HTERT RPE-1 (cell line): ENCODE measurements around the gene HMOX2.

ENCODE experiments used
- in situ Hi-C: fragments of 300-500 bp; cut with MboI; formaldehyde crosslinking; loops from 4 replicates; pipeline ENCODE4 v1.14.3; 2020; ENCODE audit warnings: low sequenced_read_pairs

HMOX2 gene

DNA sequence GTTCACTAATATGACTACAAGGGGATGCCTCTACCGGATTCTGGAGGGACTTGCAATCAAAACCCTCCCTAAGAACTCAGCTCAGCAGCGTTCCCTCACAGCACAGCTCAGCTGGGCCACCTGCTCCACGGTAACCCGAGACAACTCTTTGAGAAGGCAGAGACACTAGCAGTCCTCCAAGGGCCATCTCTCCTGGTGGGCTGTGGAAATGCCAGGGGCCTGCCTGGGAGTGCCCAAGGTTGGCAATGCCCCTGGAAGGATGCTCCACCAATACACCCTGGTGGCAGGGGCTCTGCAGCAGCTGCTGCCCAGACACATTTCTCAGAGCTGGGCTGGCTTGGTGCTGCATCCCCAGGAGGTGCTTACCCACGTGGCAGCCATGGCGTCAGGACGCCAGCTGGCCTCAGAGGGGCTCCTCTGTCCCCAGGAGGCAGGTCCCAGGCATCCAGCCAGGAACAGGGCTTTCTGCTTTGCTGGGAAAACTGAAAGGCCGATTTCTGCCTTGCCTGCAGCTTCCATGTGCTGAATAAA is 45.9 kb downstream of the HMOX2 start:
- in situ Hi-C loops: no loop called here

DNA sequence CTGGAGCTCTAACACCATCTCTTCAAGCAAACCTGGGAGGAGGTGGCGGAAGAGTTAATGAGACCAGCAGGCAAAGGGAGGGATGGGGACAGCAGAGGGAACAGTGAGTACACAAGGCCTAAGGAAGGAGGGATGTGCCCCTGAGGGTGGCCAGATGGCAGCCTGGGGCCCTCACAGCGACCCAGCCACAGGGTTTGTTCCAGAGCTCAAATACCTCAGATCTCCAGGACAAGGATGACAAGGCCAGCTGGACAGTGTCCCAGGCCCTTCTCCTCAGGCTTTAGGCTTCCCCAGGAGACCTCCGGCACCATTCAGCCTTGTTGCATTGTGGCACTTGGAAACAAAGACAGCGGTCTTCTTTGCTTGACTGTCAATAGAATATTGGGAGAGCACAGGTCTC is 47.5 kb downstream of the HMOX2 start:
- in situ Hi-C loops: no loop called here

DNA sequence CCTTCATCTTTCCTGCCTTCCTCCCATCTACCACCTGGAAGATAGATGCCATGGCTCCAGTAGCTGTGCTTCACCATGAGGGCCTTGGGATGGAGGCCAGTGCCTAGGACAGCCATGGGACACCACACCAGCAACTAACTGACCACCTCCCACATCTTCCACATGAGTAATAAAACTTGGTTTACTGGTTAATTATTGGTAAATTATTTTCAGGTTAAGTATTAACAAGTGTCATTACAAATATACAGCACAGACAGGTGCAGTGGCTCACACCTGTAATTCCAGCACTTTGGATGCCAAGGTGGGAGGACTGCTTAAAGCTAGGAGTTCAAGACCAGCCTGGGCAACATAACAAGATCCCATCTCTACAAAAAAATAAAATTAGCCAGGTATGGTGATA is 48.4 kb downstream of the HMOX2 start:
- in situ Hi-C loops: no loop called here

DNA sequence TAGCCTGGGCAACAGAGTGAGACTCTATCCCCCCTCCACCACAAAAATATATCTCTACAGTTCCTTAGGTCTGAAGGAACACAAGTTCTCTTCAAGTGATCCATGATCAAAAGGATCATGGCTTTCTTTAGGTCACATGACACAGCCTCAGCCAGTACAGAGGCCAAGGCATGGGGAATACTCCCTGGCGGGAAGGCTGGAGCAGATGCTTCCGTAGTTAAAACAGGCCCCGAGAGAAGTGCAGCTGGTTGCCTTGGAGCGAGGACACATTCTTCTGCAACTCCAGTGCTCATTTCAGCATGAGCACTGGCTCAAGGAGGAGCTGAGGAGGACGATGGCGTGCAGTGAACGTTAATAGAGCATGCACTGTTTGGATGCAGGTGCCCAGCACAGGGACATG is 48.9 kb downstream of the HMOX2 start:
- in situ Hi-C loops: no loop called here

DNA sequence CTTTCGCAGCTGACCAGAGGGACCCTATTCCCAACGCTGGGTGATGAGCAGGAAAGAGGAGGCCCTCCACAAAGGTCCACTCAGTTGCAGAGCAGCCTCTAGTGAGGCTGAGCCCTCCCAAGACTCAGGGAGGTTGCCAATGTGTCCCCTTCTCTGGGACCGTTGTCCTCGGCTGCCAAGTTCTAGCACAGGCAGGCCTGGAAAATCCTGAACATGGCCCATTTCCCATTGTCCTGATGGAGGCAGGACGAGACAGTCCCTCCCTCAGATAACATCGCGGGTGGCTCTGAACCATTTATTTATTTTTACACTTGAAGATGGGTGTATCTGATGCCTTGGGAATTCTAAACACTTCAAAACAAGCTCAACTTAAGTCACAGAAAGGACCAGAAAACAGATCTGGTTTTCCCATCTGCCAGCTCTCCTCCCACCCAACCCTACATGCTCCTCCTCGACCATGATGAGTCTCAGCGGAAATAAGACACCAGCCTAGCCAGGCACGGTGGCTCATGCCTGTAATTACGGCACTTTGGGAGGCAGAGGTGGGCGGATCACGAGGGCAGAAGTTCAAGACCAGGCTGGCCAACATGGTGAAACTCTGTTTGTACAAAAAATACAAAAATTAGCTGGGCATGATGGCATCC is 49.6 kb downstream of the HMOX2 start:
- in situ Hi-C loops: no loop called here

DNA sequence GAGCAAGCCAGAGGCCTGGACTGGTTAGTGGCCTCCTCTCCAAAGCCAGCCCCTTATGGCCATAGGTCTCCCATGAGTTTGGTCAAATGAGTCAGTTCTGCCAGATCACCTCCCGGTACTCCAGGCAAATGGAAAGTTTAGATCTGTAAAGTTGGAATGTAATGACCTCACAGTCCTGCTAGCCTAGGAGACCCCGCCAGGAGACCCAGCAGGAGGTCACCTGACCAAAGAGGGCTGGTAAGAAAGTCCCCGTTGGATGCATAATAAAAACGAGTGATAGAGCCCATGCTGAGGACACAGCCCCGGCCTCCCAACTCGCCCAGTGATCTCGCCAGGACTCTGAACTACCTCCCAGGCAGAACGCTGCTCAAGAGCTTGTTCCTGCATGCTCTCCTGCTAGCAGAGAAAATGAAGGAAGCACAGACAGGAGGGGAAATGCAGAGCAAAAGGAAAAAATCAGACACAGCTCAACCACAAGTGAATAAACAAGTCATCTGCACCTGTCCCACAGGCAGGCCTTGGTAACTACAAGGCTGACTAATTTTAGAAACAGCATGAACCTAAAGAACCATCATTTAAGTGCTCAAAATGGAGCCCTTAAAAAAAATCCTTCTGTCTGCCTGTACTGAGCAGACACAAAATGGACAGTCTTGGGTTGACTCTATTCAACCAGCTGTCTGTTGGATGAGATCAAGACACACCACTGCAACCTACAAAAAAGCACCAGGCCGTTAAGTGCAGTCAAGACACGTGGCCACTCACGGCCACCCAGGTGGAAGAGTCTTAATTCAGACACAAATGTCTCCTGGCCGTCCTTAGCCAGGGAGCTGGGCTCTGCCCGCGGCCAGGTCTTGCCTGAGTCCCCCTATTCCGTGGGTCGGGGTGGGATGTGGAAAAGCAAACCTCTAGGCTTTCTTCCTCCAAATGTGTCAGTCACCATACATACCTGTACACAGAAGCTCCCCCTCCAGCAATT is 53.2 kb downstream of the HMOX2 start:
- in situ Hi-C loops: no loop called here

DNA sequence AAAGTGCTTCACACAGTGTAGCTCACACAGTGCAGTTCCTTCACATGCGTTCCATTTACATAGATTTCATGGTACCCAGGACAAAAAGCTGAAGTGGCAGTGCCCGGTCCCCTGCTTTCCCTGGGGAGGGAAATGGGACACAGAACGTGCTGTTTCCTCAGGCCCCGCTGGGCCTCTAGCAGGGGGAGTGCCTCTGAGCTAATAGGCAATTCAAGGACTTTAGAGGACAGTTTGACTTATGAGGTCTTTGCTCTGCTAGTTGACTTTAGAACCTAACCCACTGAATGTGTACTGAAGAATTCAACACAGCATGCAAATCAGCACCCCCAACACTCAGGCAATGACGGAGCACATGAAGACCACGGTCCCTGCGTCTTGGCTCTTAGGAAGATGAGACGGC is 55.6 kb downstream of the HMOX2 start:
- in situ Hi-C loops: no loop called here

DNA sequence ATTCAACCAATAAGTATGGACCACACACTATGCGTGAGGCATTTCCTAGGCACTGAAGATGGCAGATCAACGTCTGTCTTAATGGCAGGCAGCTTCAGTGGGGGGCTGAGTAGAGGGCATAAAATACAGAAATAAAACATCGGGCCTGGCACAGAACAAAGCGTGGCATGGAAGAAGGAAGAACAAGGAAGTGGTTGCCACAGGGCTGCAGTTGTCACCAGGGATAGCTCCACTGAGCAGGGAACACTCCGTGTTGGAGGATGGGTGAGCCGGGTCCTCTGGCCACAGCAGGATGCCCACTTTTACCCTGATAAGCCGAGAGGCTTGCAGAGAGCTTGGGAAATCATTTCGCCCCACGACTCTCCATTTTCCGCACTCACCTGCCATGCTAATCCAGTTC is 56.0 kb downstream of the HMOX2 start:
- in situ Hi-C loops: no loop called here

DNA sequence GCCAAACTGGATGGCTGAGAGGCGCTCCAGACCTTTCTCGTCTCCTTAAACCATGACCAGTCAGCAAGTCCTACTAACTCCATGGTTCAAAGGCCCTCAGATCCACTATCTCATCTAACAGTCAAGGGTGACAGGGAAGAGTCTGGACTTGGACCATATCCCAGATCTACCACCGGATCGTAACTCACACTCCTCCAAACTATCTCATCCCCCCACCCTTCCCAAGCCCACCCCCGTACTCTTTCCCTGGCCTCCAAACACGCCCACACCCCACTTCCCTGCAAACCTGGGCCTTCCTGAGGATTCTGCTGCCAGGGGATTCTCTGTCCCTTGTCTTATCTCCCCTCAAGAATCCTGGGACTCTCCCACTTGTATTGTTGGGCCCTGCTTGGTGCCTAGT is 57.3 kb downstream of the HMOX2 start:
- in situ Hi-C loops: no loop called here

DNA sequence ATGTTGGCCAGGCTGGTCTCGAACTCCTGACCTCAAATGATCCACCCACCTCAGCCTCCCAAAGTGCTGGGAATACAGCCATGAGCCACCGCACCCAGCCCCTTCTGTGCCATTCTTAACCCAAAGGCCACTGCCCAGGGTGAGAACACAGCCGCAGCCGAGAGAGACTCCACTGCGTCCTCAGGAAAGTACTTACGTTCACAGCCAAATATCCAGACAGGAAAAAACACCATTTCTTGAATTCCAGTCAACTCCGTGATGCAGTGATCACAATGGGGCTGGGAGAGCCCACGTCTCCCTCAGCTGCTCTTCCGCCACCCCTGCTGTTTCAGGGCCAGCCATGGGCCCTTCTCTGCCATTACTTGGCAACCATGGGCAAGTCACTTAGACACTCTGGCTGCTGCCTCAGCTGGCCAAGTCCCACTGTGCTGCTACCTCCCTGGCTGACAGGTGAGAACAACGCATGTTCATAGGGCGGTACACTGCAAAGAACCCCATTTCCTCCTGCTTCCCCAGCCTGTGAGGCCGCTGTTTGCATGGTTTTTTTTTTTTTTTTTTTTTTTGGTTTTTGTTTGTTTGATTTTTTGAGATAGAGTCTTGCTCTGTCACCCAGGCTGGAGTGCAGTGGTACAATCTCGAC is 58.1 kb downstream of the HMOX2 start:
- in situ Hi-C loops: no loop called here

DNA sequence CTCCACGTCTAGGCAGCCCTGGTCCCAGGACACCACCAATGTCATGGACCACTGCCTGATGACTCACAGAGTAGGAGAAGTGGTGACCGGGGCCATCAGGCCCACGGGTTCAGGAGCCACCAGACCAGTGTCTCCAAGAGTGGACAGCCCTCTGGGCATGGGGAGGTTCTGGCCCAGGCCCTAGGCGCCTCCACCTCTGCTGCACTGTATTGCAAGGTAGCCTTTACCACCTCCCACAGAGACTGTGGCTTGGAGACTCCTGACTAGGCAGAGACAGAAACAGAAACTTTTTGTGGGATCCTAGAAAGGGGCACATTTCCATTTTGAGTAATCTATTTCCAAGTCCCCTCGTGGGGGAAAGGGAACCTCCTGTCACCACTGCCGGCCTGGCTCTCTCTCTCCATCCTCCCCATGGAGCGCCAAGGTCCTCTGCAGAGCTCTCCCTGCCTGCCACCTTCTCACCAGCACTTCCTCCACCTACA is 59.5 kb downstream of the HMOX2 start:
- in situ Hi-C loops: no loop called here

DNA sequence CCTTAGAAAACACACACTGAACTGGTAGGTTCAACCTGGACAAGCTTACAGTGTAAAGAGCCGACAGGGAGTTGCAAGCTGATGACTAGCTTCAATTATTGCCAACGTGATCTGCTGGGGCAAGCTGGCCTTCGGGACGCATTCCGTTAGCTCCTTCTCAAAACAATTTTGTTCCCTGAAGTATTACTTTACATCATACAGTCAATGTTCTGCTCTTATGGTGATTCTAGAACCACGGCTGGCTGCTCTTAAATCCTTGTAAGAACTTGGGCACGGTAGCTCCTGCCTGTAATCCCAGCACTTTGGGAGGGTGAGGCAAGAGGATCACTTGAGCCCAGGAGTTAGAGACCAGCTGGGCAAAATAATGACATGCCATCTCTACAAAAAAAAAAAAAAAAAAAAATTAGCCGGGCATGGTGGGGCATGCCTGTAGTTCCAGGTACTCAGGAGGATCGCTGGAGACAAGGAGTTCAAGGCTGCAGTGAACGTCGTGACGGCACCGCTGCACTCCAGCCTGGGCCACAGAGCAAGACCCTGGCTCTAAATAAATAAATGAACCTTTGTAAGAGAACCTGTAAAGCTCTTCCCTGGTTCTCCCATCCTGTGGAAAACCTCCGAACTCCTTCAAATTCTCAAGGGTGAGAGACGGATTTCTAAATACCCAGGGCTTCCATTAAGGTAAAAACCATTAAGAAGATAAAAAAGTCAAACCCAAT is 60.4 kb downstream of the HMOX2 start:
- in situ Hi-C loops: no loop called here

DNA sequence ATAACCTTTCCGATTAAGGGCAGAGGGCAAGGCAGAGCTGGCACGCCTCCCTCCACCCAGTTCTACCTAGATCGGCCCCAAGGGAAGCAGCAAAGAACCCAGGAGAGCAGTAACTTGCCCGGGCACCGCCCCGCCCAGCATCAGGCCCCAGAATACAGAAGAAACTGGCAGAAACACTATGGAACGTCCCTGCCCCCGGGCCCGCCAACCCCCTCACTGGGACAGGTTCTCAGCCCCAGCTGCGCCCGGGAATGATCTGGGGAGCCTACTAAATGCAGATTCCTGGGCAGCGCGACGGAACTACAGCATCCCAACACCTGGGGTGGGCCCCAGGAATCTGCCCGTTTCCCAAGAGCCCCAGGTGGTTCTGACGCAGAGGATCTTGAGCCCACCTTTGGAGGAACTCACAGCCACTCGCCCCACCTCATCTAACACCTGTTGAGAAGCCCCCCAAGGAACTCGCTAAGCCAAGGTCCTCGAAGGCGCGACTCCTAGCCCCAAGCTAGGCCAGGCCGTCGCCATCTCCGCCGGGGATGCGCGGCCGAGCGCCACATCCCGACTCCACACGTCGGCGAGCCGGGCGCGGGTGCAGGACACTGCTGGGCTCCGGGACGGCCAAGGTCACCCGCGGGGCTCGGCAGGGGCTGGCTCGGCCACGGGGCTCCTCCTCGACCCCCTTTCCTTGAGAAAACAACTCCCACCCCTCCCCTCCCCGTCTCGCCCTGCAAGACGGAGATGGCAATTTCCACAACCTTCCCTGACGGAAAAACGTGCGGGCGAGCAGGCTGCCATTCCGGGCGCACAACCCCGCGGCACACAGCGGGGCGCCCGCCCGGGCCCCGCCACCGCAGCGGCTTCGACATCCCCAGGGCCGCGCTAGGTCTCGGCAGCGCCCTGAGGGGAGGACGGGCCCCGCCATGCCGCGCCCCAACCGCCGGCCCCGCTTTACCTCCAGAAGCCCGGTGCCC is 61.5 kb downstream of the HMOX2 start:
- in situ Hi-C loops: no loop called here

DNA sequence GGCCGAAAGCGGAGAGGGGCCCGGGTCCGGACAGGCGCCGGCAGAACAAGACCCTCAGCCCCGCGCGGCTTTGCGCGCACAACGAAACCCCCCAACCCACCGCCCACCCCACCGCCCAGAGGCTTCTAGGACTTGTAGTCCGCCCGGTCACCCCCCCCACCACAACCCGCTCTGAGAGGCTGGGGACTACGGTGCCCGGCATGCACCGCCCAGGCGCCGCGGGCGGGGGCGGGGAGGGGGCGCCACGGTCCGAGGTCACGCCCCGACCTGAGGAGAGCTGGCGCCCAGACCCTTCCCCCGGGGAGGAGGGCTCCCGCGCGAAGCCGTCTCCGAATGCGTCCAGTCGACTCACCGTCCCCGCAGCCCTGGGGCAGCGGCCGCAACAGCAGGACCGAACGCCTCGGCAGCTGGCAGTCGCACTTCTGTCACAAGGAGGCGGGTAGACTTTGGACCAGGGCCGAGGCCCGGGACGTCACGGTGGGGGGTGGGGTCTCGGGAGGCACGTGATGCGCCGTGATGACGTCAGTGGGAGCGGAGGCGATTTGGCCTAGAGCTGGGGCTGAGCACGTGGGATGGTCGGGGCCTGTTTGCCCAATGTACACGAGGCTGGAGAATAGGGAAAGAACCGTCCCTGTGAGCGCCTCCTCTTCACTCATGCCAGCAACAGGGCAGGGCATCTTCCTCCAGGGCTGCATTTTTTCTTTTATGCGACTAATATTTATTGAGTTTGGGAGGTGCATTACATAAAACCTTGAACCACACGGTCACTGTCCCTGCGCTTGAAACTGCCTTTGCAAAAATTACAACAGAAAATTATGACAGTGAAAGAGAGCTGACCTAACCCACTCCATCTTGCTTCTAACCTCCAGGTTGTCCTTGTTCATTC is 62.4 kb downstream of the HMOX2 start, which contains the start of gene CDIP1:
Gene CDIP1 (minus strand): TSS at position 424 of the 886 bp plus-strand sequence. CDS start 24,643 bp downstream, outside the sequence.
- in situ Hi-C loops: no loop called here

DNA sequence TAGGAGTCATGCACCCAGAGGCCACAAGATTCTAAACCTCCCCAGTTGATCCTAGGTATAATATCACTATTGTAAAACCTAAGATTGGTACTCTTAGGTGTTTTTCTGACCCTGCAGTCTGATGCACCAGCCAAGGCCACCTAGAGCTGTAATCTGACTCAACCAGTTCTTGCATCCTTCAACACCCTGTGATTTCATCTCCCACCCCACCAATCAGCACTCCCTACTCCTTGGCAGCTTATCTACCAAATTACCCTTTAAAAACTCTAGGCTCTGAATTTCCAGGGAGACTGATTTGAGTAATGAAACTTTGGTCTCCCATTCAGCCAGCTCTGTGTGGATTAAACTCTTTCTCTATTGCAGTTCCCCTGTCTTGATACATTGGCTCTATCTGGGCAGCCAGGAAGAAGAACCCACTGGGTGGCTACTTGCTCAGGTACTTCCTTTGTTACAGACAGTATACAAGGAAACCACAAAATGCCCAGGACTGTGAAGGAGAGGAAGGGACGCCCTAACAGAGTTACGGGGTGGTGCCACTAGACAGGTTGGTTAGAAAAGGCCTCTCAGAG is 63.6 kb downstream of the HMOX2 start:
- in situ Hi-C loops: no loop called here

DNA sequence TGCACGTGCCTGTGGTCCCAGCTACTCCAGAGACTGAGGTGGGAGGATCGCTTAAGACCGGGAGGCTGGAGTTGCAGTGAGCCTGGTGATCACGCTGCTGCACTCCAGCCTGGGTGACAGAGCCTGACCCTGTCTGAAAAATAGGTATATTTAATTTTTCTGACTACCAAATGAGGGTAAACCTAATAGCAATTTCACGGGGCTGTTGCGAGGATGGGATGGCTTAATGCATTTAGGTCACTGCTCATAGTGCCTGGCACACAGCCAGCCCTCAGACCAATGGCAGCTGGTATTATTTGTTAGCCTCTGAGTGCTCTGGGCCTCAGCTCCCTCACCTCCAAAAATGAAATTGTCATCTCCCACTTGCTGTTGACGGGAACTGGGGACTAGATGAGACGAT is 68.3 kb downstream of the HMOX2 start:
- in situ Hi-C loops: no loop called here

DNA sequence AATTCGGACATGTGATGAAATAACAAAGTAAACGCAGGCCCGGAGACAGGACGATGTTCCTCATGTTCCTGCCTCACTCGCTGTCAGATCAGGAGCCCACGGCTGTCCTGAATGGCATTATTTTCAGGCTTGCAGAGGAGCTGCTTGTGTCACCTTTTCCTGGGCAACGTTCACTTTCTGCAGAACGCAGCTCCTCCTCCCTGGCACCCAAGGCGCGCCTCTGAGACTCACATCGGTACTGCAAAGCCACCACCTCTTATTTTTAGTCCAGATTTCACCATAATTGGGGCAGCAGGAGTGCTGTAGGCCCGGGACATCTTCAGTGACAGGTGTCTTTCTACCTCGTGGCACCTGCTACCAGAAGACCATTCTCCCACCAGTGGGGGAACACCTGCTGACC is 71.9 kb downstream of the HMOX2 start:
- in situ Hi-C loops: no loop called here

DNA sequence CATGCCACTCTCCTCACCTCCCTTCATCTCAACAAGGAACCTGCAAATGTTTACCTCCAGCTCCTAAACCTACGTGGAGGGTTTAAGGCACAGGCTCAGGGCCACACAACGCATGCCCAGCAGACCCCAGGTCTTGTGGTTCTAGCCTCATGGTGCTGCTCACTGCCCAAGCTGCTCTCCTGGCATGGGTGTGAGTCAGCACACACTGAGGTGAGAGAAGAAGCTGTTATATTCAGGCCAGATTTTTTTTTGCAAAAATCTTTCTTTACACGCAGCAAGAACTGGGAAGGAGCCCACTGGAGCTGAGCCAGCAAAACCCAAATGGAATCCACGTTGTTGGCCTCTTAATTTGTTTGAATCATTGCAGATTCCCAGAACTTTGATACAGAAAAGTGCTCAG is 74.4 kb downstream of the HMOX2 start:
- in situ Hi-C loops: no loop called here
